Epithelial cell of esophagus (primary cell): Measurements from ENCODE around the gene ZFYVE9.

Source experiments
- DNase-seq: peaks from one replicate; pipeline ENCODE4 v3.0.0; 2010; ENCODE audit warnings: low read depth
- H3K4me3 ChIP-seq: 2 replicates; pipeline ENCODE4 v1.5.1; 2011; ENCODE audit warnings: mild to moderate bottlenecking, low read length, control low read depth
- TF ChIP-seq, protein P1 (sequence below): IDR thresholded peaks from 2 replicates; pipeline ENCODE4 v1.5.1; 2011; ENCODE audit warnings: low read depth, mild to moderate bottlenecking, low read length, control low read depth, inconsistent platforms; ENCODE audit not compliant: insufficient read depth; ENCODE audit errors: missing control alignments

The ZFYVE9 gene

GRCh38 chr1:52334906-52335528 lies 193.1 kb downstream of the ZFYVE9 start:
- TF ChIP-seq, protein P1, sequence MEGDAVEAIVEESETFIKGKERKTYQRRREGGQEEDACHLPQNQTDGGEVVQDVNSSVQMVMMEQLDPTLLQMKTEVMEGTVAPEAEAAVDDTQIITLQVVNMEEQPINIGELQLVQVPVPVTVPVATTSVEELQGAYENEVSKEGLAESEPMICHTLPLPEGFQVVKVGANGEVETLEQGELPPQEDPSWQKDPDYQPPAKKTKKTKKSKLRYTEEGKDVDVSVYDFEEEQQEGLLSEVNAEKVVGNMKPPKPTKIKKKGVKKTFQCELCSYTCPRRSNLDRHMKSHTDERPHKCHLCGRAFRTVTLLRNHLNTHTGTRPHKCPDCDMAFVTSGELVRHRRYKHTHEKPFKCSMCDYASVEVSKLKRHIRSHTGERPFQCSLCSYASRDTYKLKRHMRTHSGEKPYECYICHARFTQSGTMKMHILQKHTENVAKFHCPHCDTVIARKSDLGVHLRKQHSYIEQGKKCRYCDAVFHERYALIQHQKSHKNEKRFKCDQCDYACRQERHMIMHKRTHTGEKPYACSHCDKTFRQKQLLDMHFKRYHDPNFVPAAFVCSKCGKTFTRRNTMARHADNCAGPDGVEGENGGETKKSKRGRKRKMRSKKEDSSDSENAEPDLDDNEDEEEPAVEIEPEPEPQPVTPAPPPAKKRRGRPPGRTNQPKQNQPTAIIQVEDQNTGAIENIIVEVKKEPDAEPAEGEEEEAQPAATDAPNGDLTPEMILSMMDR: no peak
- H3K4me3 ChIP-seq: no peak overlapping the region
- no peak for DNase-seq

- no peak overlapping the region for H3K4me3 ChIP-seq
- DNase-seq: no peak
- TF ChIP-seq, protein P1: no peak
Measured at GRCh38 chr1:52337439-52337838, 195.6 kb downstream of the ZFYVE9 start.

DNA sequence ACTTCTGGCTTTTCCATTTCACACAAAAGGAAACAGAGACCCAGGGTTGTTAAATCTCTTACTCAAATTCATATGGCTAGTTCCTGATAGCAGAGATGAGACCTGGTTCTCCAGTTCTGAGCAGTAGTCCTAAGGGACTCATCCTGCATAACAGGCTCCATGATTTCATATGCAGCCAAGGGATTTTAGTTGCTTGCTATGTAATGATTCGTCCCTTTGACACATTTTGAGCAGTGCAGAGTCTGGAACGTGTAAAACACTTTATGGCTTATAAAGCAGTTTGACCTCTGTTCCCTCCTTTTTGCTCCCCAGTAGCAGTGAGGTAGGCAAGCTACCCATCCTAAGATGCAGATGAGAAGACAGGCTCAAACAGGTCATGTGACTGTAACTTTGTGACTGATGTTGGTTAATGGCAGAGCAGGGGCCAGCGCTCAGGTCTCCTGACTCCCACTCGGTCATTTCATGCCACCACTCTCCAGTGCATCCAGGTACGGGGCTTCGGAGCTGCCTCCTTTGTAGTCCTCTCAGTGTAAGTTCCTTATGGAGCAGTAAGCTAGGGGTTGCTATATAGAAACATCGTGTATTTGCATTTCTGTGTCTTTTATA lies 199.9 kb downstream of the ZFYVE9 start:
- no peak overlapping the region for H3K4me3 ChIP-seq
- no peak for DNase-seq
- TF ChIP-seq, protein P1: no peak

- no peak for DNase-seq
- TF ChIP-seq, protein P1: no peak
Measured at GRCh38 chr1:52343979-52344378, 202.1 kb downstream of the ZFYVE9 start.

DNA sequence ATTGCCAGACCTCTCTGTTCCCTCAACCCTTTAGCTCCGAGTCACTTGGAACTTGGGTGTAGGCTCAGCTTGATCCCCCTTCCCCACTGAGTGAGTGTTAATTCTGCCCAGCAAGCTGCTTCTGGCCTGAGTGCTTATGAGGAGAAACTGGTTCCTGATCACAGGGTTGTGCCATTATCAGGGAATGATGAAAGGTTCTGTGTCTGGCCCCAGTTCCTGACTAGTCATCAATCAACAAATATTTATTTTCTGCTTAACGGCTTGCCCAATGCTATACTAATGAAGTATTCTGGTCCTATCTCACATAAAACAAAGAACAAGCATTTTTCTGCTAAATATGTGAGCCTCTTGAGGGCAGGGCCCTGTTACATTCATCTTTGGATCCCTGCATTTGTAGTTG lies 203.4 kb downstream of the ZFYVE9 start:
- DNase-seq: peak; percentile 7
- TF ChIP-seq, protein P1: no peak
- H3K4me3 ChIP-seq: no peak overlapping the region

More at GRCh38 chr1:52343979-52344378, 202.1 kb downstream of the ZFYVE9 start:
- no peak overlapping the region for H3K4me3 ChIP-seq

DNA sequence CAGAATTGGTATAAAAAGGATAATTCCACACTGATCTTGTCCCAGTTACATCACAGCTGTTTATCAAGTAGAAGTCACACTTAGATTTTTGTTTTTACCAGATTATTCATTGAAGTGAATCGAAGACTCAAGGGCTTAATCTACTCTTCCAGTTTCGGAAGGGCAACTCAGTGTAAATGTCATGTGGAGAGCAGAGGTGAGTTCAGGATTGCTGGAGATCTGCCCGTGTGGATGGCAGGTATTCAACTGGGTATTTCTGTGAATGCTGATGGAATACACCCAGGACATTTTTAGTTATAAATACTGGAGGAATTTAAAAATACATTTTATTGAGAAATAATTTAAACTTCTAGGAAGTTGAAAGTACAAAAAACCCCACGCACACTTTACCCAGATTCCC lies 204.8 kb downstream of the ZFYVE9 start:
- no peak for DNase-seq
- TF ChIP-seq, protein P1: no peak
- H3K4me3 ChIP-seq: no peak overlapping the region
